ENCODE results near the gene ZCCHC18. TPM values are rescaled to one million over a fixed set of nuclear protein-coding genes. Genes with fewer than 3 reads are reported as not detected.

ZCCHC18 gene
- total and polyA plus RNA-seq, 2 experiments from 2014 or later: 0.57 to 1.2 TPM

GRCh38 chrX:104137496-104137895 is 25.2 kb downstream of the ZCCHC18 start:
- Histone ChIP-seq H3K4me3 (no peak overlapping the region), H2AFZ (no peak overlapping the region), H4K20me1 (ENCODE audit: insufficient read depth, poor library complexity, severe bottlenecking) (no peaks in the 10 kb centered on the region), H3K9me2 (replicated peaks; ENCODE audit: insufficient read depth) (no peaks in the 10 kb centered on the region), H3K27ac (no peak overlapping the region), H3K27me3 (no peaks in the 10 kb centered on the region), H3K79me2 (peaks cover 6% of the 10 kb centered on the region), H3K4me2 (no peak overlapping the region), H3K36me3 (replicated peaks; ENCODE audit: insufficient read depth, low read depth) (no peaks in the 10 kb centered on the region), H3K9me3 (ENCODE audit: low read depth) (no peaks in the 10 kb centered on the region), H3K4me1 (ENCODE audit: insufficient read depth) (no peaks in the 10 kb centered on the region)
- DNase-seq (ENCODE audit: low spot score): no peak
- TF ChIP-seq EZH2 (IDR thresholded peaks at IDR 0.05; ENCODE audit: borderline replicate concordance) (no peak), EZH2phosphoT487 (IDR thresholded peaks at IDR 0.05; ENCODE audit: low read depth, severe bottlenecking, unreplicated experiment) (no peak), CTCF (IDR thresholded peaks at IDR 0.05; ENCODE audit: poor library complexity) (no peak)
- 81% methylated on average over 3 of the region's 3 CpGs for WGBS (ENCODE audit: low lambda C conversion rate, missing lambda C conversion rate)

- TF ChIP-seq EZH2 (IDR thresholded peaks at IDR 0.05; ENCODE audit: borderline replicate concordance): no peak
- TF ChIP-seq CTCF (IDR thresholded peaks at IDR 0.05; ENCODE audit: poor library complexity): no peak
- TF ChIP-seq EZH2phosphoT487 (IDR thresholded peaks at IDR 0.05; ENCODE audit: low read depth, severe bottlenecking, unreplicated experiment): no peak
- H3K9me2 ChIP-seq (replicated peaks; ENCODE audit: insufficient read depth): no peaks in the 10 kb centered on the region
- H3K4me2 ChIP-seq: no peak overlapping the region
- H3K9me3 ChIP-seq (ENCODE audit: low read depth): no peaks in the 10 kb centered on the region
- H3K79me2 ChIP-seq: no peaks in the 10 kb centered on the region
- no peaks in the 10 kb centered on the region for H4K20me1 ChIP-seq (ENCODE audit: insufficient read depth, poor library complexity, severe bottlenecking)
- WGBS (ENCODE audit: low lambda C conversion rate, missing lambda C conversion rate): 89% methylated on average over 8 of the region's 8 CpGs
- DNase-seq (ENCODE audit: low spot score): no peak
- H2AFZ ChIP-seq: no peak overlapping the region
- H3K27me3 ChIP-seq: no peaks in the 10 kb centered on the region
- H3K4me3 ChIP-seq: no peak overlapping the region
- H3K27ac ChIP-seq: no peak overlapping the region
- no peaks in the 10 kb centered on the region for H3K36me3 ChIP-seq (replicated peaks; ENCODE audit: insufficient read depth, low read depth)
- H3K4me1 ChIP-seq (ENCODE audit: insufficient read depth): no peaks in the 10 kb centered on the region
Observed at GRCh38 chrX:104141087-104141760, 28.9 kb downstream of the ZCCHC18 start.

GRCh38 chrX:104151037-104151436 is 38.7 kb downstream of the ZCCHC18 start:
- Histone ChIP-seq H3K79me2 (peaks cover 21% of the 10 kb centered on the region), H3K4me1 (ENCODE audit: insufficient read depth) (no peaks in the 10 kb centered on the region), H3K4me2 (no peak overlapping the region), H3K27ac (no peak overlapping the region), H3K9me2 (replicated peaks; ENCODE audit: insufficient read depth) (no peaks in the 10 kb centered on the region), H3K4me3 (no peak overlapping the region), H3K9me3 (ENCODE audit: low read depth) (no peaks in the 10 kb centered on the region), H4K20me1 (ENCODE audit: insufficient read depth, poor library complexity, severe bottlenecking) (no peaks in the 10 kb centered on the region), H3K27me3 (no peaks in the 10 kb centered on the region), H3K36me3 (replicated peaks; ENCODE audit: insufficient read depth, low read depth) (no peaks in the 10 kb centered on the region), H2AFZ (no peak overlapping the region)
- 19% methylated on average over 1 of the region's 1 CpG for WGBS (ENCODE audit: low lambda C conversion rate, missing lambda C conversion rate)
- DNase-seq (ENCODE audit: low spot score): no peak
- no peak for TF ChIP-seq CTCF (IDR thresholded peaks at IDR 0.05; ENCODE audit: poor library complexity)
- no peak for TF ChIP-seq EZH2phosphoT487 (IDR thresholded peaks at IDR 0.05; ENCODE audit: low read depth, severe bottlenecking, unreplicated experiment)
- TF ChIP-seq EZH2 (IDR thresholded peaks at IDR 0.05; ENCODE audit: borderline replicate concordance): no peak

Measured in hepatocyte (in vitro differentiated cells).